ENCODE measurements around the gene FXYD7.

The FXYD7 gene

GRCh38 chr19:35110974-35111373 is 32.1 kb upstream of the FXYD7 start:
- no peak for DNase-seq (ENCODE audit: low read depth in 2 of 2)

- DNase-seq (ENCODE audit: low read depth in 2 of 2): no peak
Measured at GRCh38 chr19:35112995-35113688, 29.9 kb upstream of the FXYD7 start.

GRCh38 chr19:35114353-35115176 is 28.5 kb upstream of the FXYD7 start:
- DNase-seq (ENCODE audit: low read depth in 2 of 2): peak in 1 of 2 experiments; percentile 19

GRCh38 chr19:35115177-35115951 is 27.7 kb upstream of the FXYD7 start, which contains the start of gene FXYD3:
Gene FXYD3, plus strand, starts transcription at chr19:35115823. Its CDS starts 3,554 bp downstream, at chr19:35119377.
- DNase-seq (ENCODE audit: low read depth in 2 of 2): no peak

- DNase-seq (ENCODE audit: low read depth in 2 of 2): no peak
Measured at GRCh38 chr19:35116072-35116801, 26.8 kb upstream of the FXYD7 start.

- no peak for DNase-seq (ENCODE audit: low read depth in 2 of 2)
Measured at GRCh38 chr19:35117116-35117515, 25.9 kb upstream of the FXYD7 start.

- DNase-seq (ENCODE audit: low read depth in 2 of 2): no peak
Measured at GRCh38 chr19:35117799-35118198, 25.3 kb upstream of the FXYD7 start.

GRCh38 chr19:35118268-35119020 is 24.6 kb upstream of the FXYD7 start:
- no peak for DNase-seq (ENCODE audit: low read depth in 2 of 2)

- DNase-seq (ENCODE audit: low read depth in 2 of 2): no peak
Measured at GRCh38 chr19:35119091-35119490, 24.0 kb upstream of the FXYD7 start.

- no peak for DNase-seq (ENCODE audit: low read depth in 2 of 2)
Measured at GRCh38 chr19:35119578-35120155, 23.4 kb upstream of the FXYD7 start.

GRCh38 chr19:35120492-35120891 is 22.6 kb upstream of the FXYD7 start:
- DNase-seq (ENCODE audit: low read depth in 2 of 2): peak; percentile 64 to 74

- no peak for DNase-seq (ENCODE audit: low read depth in 2 of 2)
Measured at GRCh38 chr19:35120898-35121297, 22.2 kb upstream of the FXYD7 start.

- DNase-seq (ENCODE audit: low read depth in 2 of 2): no peak
Measured at GRCh38 chr19:35122687-35123551, 20.1 kb upstream of the FXYD7 start.

GRCh38 chr19:35123573-35123972 is 19.5 kb upstream of the FXYD7 start:
- no peak for DNase-seq (ENCODE audit: low read depth in 2 of 2)

- peak; percentile 86 to 90 for DNase-seq (ENCODE audit: low read depth in 2 of 2)
Measured at GRCh38 chr19:35124098-35125060, 18.7 kb upstream of the FXYD7 start.

- DNase-seq (ENCODE audit: low read depth in 2 of 2): no peak
Measured at GRCh38 chr19:35125270-35125717, 17.8 kb upstream of the FXYD7 start.

GRCh38 chr19:35125749-35126623 is 17.1 kb upstream of the FXYD7 start:
- no peak for DNase-seq (ENCODE audit: low read depth in 2 of 2)

Data from fibroblast of skin of left quadriceps (primary cell).